Measurements from ENCODE around the gene HCN3.
A peak's percentile ranks its signal among the peaks of the same experiment; 100 is the strongest.
"Not testable (repeated sequence)": the region's sequence is repeated elsewhere in the genome, so short reads cannot be mapped to it uniquely, and the experiment has no call there.

Gene HCN3

DNA sequence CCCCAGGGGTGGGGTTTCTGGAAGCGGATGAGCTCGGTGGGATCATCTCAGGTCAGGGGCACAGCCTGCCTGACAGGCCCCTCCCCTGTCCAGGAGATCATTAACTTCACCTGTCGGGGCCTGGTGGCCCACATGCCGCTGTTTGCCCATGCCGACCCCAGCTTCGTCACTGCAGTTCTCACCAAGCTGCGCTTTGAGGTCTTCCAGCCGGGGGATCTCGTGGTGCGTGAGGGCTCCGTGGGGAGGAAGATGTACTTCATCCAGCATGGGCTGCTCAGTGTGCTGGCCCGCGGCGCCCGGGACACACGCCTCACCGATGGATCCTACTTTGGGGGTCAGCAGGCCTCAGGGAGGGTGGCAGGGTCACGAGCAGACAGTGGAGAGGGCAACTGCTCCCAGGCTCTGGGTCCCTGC lies 8.4 kb downstream of the HCN3 start:
- no peak for DNase-seq

DNA sequence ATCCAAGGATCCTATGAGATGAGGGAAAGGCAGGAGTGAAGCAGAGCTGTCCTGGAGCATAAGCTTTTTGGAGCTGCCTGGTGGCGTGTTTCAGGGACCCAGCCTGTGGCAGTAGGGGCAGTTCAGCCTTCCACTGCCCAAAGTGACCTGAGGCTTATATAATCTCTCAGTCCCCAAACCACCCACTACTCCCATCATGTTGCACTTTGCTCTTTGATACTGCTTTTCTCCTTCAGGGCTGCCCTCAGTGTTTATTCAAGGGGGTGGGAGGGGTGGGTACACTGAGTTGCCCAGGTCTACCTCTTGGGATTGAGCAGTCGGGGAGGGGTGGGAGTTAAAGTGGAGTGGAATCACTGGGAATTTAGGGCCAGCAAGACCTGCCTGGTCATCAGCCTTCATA lies 9.3 kb downstream of the HCN3 start:
- DNase-seq: no peak

DNA sequence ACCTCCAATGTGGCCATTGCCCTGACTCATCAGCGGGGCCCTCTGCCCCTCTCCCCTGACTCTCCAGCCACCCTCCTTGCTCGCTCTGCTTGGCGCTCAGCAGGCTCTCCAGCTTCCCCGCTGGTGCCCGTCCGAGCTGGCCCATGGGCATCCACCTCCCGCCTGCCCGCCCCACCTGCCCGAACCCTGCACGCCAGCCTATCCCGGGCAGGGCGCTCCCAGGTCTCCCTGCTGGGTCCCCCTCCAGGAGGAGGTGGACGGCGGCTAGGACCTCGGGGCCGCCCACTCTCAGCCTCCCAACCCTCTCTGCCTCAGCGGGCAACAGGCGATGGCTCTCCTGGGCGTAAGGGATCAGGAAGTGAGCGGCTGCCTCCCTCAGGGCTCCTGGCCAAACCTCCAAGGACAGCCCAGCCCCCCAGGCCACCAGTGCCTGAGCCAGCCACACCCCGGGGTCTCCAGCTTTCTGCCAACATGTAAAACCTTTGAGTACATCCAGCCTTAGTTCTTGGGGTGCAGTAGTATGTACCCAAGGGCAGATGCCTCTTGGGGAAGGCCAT lies 10.8 kb downstream of the HCN3 start:
- DNase-seq: no peak

DNA sequence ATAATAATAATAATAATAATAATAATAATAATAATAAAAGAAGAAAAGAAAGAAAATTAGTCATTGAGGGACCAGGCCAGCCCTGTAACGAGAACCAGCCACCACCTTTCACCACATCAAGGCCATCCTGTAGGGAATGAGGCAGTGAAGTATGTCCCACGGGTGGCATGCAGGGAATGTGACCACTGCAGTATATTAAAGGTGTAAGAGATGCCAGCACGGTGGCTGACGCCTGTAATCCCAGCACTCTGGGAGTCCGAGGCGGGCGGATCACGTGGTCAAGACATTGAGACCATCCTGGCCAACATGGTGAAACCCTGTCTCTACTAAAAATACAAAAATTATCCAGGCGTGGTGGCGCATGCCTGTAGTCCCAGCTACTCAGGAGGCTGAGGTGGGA lies 13.7 kb downstream of the HCN3 start:
- not testable (repeated sequence) for DNase-seq

DNA sequence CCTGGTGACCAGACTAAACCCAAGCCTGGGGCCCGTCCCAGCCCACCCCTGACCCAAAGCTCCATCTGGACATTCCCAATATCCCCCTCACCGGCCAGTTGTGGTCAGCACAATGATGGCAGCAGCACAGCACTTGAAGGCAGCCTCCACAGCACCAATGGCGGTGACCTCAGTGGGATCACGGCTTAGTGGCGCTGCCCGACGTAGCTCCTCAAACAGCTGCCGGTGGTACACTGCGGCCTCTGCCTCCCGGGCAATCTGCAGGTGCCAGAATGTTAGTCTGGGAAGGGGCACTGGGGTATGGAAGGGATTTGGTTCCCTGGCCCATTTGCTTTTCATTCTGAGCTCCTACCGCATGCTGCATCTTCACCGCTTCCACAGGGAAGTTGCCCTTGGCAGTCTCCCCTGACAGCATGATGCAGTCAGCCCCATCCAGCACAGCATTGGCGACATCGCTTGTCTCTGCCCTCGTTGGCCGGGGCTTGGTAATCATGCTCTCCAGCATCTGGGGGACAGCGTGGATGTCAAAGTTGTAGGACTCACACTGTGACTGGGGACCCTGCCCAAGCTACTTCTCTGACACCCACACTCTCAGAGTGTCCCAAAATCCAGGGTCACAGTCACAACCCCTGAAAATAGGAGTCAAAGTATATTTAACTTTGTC lies 16.0 kb downstream of the HCN3 start:
- no peak for DNase-seq

DNA sequence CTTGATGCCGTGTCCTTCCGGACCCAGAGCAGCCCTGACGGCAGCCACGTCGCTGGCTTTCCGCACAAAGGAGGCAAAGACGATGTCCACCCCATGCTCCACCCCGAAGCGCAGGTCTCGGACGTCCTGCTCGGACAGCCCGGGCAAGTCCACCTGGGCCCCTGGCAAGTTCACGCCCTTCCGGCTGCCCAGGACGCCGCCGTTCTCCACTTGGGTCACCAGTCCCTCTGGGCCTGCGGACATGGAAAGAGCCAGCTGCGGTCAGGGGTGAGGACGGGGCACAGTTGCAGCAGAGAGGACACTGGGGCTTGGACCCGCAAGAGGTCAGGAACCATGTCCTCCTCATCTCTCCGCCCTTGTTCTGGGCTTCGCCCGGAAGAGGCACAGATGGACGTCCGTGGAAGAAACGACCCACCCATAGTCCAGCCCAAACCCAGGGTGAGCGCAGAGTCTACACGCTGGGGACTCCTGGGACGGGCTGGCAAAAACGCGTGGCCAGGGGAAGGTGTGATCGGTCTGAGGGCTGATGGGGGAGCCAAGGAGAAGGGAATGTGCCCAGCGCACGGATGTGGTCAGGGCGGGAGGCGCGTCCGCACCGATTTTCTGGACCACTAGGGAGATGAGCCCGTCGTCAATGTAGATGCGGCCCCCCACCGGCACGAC lies 17.4 kb downstream of the HCN3 start:
- DNase-seq: no peak

DNA sequence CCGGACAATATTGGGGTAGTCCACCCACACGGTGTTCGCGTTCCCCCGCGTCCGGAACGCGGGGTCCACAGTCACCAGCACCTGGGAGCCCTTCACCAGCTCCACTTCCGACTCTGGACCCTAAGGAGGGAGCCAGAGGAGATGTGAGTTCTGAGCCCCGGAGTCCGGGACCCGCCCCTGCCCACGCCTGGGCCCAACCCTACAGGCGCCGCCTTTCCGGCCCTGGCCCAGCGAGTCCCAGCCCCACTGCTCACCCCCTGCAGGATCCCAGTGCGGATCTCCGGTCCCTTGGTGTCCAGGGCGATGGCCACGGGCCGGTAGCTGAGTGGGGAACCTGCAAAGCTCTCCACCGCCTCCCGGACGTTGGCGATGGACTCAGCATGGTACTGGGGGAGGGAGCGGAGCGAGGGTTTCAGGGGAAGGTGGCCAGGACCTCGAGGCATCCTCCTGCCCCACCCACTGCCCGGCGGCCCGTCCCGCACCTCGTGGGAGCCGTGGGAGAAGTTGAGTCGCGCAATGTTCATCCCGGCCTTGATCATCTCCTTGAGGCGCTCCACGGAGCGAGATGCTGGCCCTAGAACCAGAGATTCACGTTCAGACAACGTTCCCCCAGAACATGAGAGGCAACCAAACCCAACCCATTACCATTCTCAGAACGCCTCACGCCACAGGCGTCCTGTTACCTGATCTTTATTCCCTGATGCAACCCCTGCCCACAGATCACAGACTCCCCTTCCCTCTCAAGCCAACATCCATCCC lies 18.1 kb downstream of the HCN3 start:
- no peak for DNase-seq

DNA sequence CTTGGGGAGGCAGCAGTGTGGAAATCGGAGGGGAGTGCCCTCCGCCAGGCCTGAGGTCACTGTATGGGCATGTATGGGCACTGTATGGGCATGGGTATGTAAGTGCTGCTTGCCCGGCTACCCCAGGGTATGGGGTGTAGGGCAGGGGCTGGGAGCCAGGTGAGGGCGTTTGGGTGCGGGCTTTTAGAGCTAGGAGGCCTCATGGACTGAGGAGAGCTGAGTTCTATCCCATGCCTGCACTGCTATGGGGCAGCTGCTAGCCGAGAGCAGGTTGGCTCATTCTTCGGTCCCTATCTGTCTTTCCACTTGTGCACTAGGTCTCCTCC lies 18.6 kb downstream of the HCN3 start:
- DNase-seq: no peak

DNA sequence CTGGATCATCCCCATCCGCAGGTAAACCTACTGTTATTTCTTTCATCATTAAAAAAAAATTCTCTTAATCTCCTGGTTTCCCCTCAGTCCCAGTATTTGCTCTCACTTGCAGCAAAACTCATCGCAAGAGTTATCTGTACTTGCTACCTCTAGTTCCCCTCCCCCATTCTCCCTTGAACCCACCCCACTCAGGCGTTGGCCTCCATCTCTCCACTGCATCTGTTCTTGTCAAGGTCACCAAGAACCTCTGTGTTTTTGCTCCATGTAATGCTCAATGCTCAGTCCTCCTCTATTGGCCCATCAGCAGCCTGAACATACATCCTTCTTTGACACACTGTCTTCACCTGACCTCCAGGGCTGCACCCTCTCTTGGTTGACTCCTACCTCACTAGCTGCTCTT lies 19.4 kb downstream of the HCN3 start:
- no peak for DNase-seq

DNA sequence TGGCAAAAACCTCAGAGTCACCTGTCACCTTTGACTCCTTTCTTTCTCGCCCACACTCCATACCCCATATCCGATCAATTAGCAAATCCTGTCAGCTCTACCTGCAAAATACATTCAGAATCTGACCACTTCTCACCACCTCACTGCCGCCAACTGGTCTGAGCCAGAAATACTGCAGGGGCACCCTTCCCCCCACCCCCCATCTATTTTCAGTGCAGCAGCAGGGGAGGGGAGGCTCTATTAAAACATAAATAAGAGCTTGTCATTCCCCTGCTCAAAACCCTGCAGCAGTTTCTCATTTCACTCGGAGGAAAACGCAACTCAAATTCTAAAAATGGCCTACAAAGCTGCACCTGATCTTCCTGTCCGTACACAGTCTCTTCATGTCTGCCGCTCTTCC lies 20.1 kb downstream of the HCN3 start:
- no peak for DNase-seq

DNA sequence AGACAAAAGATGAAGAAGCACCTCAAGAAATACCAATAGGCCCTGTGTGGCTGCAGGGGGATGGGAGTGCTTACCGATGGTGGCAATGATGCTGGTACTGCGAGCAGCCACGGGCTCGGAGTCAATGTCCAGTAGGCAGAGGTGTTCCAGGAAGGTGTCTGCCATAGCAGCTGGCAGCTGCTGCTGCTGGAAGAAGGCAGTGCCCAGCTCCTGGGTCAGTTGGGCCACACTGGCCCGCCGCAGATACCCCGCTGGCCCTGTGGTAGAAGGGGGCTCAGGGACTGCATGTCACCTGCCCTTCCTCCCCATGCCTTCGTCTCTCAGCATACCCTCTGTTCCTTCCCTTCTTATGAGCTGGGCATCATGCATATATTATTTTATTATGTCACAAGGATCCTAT lies 22.8 kb downstream of the HCN3 start:
- no peak for DNase-seq

DNA sequence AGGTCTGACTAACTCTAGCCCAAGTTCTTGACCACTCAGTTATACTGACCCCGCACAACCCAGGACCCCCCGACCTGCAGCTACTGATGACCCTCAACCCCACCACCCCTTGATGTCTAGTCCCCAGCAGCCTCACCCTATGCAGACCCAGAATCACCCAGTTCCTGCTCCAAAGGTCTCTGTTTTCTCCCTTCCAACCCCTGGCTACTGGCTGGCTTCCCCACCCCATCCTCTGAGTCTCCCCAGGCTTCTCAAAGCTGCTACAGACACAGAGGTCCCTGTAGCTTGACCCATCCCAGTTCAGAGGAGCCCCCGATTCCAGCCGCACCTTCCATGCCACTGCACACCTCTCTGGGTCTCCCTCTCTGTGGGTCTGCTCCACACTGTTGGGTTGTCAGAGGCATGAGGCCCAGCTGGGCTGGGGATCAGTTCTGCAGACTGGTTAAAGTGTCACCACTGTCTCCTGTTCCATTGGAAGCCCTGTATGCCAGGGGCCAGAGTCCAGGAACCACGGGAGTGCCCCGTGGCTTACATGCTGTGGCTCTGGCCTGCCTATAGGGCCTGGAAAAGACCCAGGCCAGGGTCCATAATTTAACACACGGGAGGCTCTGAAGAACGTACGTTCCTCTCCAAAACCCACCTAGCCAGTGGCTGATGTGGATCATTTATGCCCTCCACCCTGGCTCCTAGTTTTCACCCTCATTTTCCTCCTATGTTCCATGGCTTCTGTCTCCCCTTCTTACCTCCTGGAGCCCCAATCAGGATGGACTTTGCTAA lies 23.5 kb downstream of the HCN3 start:
- DNase-seq: no peak

DNA sequence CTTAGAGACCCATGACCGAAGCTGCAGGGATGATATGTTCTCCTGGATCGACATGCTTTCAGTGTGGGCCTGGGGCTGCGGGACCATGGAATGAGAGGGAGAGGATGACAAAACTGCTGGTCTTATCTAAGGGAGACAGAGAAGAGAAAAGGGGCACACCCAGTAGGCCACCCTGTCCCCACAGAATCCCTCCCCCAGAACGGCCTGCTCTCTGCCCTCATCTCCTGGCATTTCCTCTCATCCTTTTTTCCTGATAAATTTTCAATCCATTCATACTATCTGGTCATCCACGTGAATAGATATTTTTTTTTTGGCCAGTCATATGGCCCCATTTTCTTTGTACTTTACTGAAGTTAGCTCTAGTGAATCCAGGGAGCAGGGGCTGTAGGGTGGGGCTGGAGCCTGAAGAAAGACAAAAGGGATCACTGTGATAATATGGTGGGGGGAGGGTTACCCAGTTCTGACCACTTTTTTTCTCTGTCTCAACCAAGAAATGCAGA lies 24.1 kb downstream of the HCN3 start, which contains the start of gene PKLR:
Gene PKLR, minus strand, starts transcription at position 97 of the 500 bp plus-strand sequence. Its CDS starts 43 bp downstream, at position 54.
- no peak for DNase-seq

DNA sequence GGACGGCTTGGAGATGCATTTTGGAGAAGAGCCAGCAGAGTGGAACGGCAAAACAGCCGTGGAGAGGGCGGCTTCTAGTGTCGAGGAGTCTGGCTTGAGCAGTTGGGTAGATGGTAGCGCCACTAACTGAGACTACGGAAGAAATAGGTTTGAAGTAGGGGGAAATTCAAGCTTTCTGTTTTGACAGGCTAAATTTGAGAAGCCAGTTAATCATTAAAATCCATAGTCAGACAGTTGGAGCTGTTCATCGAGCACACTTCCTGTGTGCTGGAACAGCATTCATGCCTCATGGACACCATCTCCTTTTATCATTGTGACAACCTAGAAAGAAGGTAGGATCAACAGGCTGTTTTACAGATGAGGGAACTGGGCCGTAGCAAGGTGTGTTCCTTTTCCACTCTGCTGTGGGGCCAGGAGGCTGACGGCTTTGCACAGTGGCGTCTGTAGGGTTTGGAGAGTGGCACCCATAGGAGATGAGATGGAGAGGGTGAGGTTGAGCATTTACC lies 27.3 kb downstream of the HCN3 start:
- DNase-seq: no peak

DNA sequence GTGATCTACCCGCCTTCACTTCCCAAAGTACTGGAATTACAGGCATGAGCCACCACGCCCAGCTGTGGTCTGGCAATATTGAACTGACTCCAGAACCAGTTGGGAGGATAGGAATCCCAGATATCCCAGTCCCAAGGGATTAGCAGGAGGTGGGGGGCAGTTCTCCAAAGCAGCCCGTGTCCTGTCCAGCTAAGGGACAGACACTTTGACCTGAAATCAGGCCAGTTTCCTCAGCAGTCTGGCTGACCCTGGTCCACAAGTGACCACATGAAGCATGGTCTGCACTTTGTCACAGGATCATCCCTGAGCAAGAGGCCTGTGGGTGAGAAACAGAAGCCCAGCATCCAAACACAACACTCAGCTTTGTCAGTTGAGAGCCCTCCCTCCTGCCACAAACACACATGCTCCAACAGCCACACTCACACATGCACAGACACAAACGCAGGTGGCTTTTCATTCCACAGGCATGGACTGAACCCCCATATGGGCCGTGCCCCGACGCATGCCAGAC lies 28.7 kb downstream of the HCN3 start:
- DNase-seq: no peak

DNA sequence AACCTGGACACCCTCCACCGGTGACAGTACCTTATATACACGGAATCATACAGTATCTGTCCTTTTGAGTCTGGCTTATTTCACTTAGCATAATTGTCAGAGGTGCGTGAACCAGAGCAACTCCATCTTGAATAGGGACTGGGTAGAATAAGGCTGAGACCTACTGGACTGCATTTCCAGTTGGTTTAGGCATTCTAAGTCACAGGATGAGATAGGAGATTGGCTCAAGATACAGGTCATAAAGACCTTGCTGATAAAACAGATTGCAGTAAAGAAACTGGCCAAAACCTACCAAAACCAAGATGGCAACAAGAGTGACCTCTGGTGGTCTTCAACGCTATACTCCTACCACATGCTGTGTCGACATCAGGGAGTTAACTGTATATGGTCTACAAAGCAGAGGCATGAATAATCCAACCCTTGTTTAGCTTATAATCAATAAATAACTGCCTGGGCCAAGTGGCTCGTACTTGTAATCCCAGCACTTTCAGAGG lies 30.0 kb downstream of the HCN3 start:
- no peak for DNase-seq

DNA sequence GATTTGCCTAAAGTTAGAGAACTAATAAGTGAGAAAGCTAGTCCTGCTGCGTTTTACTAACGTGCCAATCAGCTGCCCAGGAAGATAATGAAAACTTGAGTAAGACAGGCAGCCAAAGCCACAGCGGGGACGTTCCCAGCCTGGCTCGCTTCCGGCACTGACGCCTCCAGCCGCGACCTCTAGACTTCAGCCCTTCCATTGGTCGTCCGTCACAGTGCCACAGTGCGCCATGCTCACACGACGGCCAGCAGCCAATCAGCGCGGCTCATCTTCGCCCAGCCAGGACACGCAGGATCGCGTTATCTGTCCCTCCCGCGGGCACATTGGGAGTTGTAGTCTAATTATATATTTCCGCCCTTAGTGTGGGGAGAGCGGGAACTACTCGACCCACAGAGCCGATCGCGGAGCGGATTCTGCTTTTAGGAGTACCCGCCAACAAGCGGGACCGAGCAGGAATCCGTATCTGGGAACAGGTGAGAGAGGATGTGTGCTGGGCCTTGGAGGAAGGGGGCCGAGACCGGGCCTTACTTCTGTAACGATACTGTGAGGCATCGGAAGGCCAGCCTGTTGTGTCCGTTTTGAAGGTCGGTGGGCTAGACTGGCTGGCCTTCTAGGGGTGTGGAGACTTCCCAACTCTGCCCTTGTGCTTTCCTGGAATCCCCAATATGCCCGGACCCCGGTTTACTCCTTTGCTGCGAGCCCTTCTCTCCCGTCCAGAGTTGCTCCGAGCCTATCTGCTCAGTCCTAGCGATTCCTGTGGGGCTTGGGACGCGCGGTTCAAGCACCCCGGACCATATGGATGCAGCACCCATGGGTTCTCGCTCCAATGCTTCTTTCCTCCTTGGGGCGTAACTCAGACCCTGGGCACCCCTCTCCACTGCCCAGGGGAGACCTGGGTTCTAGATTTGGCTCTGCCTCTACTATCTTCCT lies 31.5 kb downstream of the HCN3 start, which contains the start of gene FDPS:
Gene FDPS, plus strand, starts transcription at position 374 of the 930 bp plus-strand sequence. CDS start 924 bp downstream, outside the sequence.
- peak; percentile 98 for DNase-seq

DNA sequence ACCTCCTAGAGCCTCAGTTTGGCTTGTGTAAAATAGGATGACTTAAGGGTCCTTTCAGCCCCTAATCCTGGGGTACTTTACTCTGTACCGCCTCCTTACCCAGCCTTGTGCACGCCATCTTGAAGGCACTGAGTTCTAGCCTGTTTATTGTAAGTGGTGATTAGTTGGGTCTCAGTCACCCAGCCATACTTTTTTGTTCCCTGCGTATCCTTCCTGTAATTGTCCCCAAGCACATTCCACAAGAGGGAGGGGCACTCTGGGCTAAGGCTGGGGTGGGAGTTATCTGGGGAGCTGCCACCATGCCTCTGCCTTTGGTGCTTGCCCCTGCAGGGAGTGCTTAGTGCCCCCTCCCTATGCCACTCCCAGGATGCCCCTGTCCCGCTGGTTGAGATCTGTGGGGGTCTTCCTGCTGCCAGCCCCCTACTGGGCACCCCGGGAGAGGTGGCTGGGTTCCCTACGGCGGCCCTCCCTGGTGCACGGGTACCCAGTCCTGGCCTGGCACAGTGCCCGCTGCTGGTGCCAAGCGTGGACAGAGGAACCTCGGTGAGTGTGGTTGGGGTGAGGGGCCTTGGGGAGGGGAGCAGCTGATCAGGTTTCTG lies 32.3 kb downstream of the HCN3 start:
- DNase-seq: no peak

DNA sequence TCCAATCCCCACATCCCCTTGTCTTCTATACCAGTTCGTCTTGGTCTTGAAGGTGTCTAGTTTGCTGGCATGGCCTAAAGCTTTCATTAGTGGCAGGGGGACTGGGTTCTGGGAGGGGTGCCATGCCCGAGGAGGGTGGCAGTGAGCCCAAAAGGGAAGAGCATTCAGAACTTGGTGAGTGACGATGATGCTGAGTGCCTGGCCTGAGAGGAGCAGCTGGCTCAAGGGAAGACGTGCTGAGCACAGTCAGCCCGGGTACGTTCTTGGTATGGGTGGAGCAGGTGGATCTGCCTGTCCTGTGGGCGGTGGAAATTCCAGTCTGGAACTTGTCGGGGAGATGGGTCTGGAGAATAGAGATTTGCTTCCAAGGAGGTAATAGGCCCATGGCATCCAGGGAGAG lies 36.0 kb downstream of the HCN3 start:
- DNase-seq: no peak

DNA sequence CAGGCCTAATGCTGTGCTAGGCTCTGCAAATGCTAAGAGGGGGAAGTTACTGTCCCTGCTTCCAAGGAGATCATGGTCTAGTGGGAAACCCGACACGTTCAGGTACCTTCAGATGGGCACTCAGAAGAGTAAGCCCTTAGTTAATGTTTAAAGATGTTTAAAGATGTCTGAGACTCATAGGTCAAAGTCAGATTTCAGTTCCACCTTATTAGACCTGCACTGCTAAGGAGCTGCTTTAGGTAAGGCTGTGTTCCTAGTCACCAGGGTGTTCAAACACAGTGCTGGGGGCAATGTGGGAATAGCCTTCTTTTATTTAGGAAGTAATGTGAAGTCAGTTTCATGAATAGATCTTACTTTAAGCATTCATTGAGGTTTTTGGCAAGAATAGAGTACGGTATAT lies 39.7 kb downstream of the HCN3 start:
- no peak for DNase-seq
